HG03066 (cell line): ENCODE results near the gene ZNF350.
"Not testable (repeated sequence)": the region's sequence is repeated elsewhere in the genome, so short reads cannot be mapped to it uniquely, and the experiment has no call there.

Experiments used
- ATAC-seq: cut with Tn5 transposase; IDR thresholded peaks from one replicate; pipeline ENCODE4 v1.9.1; 2021; ENCODE audit warnings: low read depth; ENCODE audit not compliant: unreplicated experiment

Gene ZNF350

GRCh38 chr19:51976852-51977251 lies 9.8 kb downstream of the ZNF350 start:
- ATAC-seq = no peak

GRCh38 chr19:51975787-51976186 lies 10.9 kb downstream of the ZNF350 start:
- not testable (repeated sequence) for ATAC-seq

GRCh38 chr19:51971624-51972023 lies 15.0 kb downstream of the ZNF350 start:
- ATAC-seq = no peak

- no peak for ATAC-seq
These were observed 15.9 kb downstream of the ZNF350 start for GRCh38 chr19:51970718-51971117.

GRCh38 chr19:51965583-51965982 lies 21.1 kb downstream of the ZNF350 start:
- ATAC-seq = no peak

- ATAC-seq = not testable (repeated sequence)
These were observed 25.9 kb downstream of the ZNF350 start for GRCh38 chr19:51960621-51961233.

GRCh38 chr19:51959791-51960190 lies 26.8 kb downstream of the ZNF350 start:
- no peak for ATAC-seq

- not testable (repeated sequence) for ATAC-seq
These were observed 28.8 kb downstream of the ZNF350 start for GRCh38 chr19:51957846-51958245.

- no peak for ATAC-seq
These were observed 37.7 kb downstream of the ZNF350 start for GRCh38 chr19:51948975-51949374.

- ATAC-seq = no peak
These were observed 40.0 kb downstream of the ZNF350 start for GRCh38 chr19:51946602-51947001.

- ATAC-seq = no peak
These were observed 41.7 kb downstream of the ZNF350 start for GRCh38 chr19:51944798-51945552.

- no peak for ATAC-seq
These were observed 47.7 kb downstream of the ZNF350 start for GRCh38 chr19:51938936-51939335.

- ATAC-seq = no peak
These were observed 54.7 kb downstream of the ZNF350 start for GRCh38 chr19:51931921-51932320.

- no peak for ATAC-seq
These were observed 58.8 kb downstream of the ZNF350 start for GRCh38 chr19:51927859-51928258.

- ATAC-seq = no peak
These were observed 59.6 kb downstream of the ZNF350 start, which contains the start of gene ZNF613 for GRCh38 chr19:51926784-51927741. ZNF613 (plus strand) TSS chr19:51927472; CDS start chr19:51936221, 8,749 bp downstream.

- ATAC-seq = no peak
These were observed 60.2 kb downstream of the ZNF350 start for GRCh38 chr19:51926426-51926783.

GRCh38 chr19:51921949-51922348 lies 64.7 kb downstream of the ZNF350 start:
- ATAC-seq = no peak

GRCh38 chr19:51919606-51920005 lies 67.0 kb downstream of the ZNF350 start:
- no peak for ATAC-seq

GRCh38 chr19:51916167-51916566 lies 70.5 kb downstream of the ZNF350 start:
- no peak for ATAC-seq

- ATAC-seq = no peak
These were observed 71.2 kb downstream of the ZNF350 start for GRCh38 chr19:51915324-51915867.
